Activated naive CD4-positive, alpha-beta T cell treated with anti-CD3 and anti-CD28 coated beads, Interleukin-2, amount 10 ng/mL, durations not matched to agents 7 days and 5 days (primary cell): ENCODE results near the gene FOXD1.

Source experiments
- CTCF ChIA-PET: fragments of 350-600 bp; sonication (Branson Sonifier 250); formaldehyde crosslinking; loops from one replicate; lab custom pipeline; 2021; ENCODE audit warnings: antibody characterized with exemption; lab: Charles Lee
- DNase-seq: peaks from one replicate; pipeline ENCODE4 v3.0.0-alpha.2; 2020
- H3K27ac Mint-ChIP-seq: one replicate; pipeline ENCODE4 v1.8.0; 2021; ENCODE audit warnings: mild to moderate bottlenecking, moderate library complexity, mixed read lengths
- H3K27me3 Mint-ChIP-seq: one replicate; pipeline ENCODE4 v1.8.0; 2021; ENCODE audit warnings: mild to moderate bottlenecking, mixed read lengths
- H3K36me3 Mint-ChIP-seq: one replicate; pipeline ENCODE4 v1.8.0; 2021; ENCODE audit warnings: mixed read lengths
- H3K4me1 Mint-ChIP-seq: one replicate; pipeline ENCODE4 v1.8.0; 2021; ENCODE audit warnings: mixed read lengths
- H3K4me3 Mint-ChIP-seq: one replicate; pipeline ENCODE4 v1.8.0; 2021; ENCODE audit warnings: mild to moderate bottlenecking, moderate library complexity, mixed read lengths
- H3K9me3 Mint-ChIP-seq: one replicate; pipeline ENCODE4 v1.8.0; 2021; ENCODE audit warnings: mixed read lengths

Gene FOXD1

DNA sequence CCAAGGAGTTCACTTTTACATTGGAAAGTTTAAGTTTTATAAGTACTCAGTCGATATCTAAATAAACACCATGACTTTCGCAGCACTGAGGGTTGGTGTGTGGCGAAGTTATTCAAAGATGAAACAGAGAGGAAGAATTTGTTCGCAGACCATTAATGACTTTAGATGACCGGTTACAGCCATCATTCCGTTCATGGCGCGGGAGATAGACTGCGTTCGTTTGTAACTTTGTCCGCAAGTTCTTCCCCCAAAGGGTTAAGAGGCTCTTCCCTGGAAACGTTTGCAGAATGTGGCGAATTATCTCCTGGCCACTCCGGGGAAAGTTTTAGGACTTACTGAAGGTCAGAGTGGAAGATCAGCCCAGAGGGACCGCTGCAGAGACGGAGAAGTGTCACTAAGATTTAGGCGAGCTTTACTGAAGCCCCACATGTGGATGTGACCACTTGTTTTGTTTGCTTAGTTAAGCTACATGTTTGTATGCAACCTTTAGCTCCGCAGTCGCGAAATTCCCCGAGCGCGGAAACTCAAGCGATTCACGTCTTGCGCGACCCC, 2.2 kb upstream of the FOXD1 start:
- CTCF ChIA-PET, result interaction anchor here (0.7 to 2.4 kb wide), 16 partner anchors 10 to 367 kb away, joined by 3 to 16 read pairs (median 4); no protein-coding TSS in a partner anchor
- H3K27me3 Mint-ChIP-seq, result peaks cover 80% of the 10 kb centered on the region
- no peak for DNase-seq
- peak overlapping the region; percentile 0 for H3K4me3 Mint-ChIP-seq
- peak overlapping the region; percentile 83 for H3K27ac Mint-ChIP-seq
- H3K4me1 Mint-ChIP-seq, result peaks cover 22% of the 10 kb centered on the region
- H3K9me3 Mint-ChIP-seq, result no peaks in the 10 kb centered on the region
- H3K36me3 Mint-ChIP-seq, result peaks cover 4% of the 10 kb centered on the region

DNA sequence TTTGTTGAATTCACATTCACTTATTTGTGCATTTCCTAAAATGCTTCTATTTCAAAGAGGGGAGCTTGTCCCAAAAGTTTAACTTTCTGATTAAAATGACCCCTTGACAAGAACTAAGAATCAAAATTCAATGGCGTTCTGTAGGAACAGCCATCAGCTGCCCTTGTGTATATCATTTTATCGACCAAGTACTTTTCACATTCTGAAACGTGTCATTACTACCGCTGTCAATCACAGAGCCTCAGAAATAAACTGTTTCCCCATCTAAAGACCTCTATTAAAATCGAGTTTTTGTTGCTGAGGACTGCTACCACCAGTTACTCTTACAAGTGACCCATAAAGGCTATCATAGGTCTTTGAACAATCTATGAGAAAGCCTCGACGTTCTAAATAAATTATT, 1.6 kb upstream of the FOXD1 start:
- CTCF ChIA-PET, result interaction anchor here (1.5 to 2.4 kb wide), 5 partner anchors 67 to 234 kb away, joined by 4 to 16 read pairs (median 4); no protein-coding TSS in a partner anchor
- peaks cover 85% of the 10 kb centered on the region for H3K27me3 Mint-ChIP-seq
- H3K36me3 Mint-ChIP-seq, result peaks cover 4% of the 10 kb centered on the region
- H3K4me3 Mint-ChIP-seq, result peak overlapping the region; percentile 5
- DNase-seq, result no peak
- no peaks in the 10 kb centered on the region for H3K9me3 Mint-ChIP-seq
- peak overlapping the region; percentile 37 for H3K27ac Mint-ChIP-seq
- peaks cover 22% of the 10 kb centered on the region for H3K4me1 Mint-ChIP-seq

DNA sequence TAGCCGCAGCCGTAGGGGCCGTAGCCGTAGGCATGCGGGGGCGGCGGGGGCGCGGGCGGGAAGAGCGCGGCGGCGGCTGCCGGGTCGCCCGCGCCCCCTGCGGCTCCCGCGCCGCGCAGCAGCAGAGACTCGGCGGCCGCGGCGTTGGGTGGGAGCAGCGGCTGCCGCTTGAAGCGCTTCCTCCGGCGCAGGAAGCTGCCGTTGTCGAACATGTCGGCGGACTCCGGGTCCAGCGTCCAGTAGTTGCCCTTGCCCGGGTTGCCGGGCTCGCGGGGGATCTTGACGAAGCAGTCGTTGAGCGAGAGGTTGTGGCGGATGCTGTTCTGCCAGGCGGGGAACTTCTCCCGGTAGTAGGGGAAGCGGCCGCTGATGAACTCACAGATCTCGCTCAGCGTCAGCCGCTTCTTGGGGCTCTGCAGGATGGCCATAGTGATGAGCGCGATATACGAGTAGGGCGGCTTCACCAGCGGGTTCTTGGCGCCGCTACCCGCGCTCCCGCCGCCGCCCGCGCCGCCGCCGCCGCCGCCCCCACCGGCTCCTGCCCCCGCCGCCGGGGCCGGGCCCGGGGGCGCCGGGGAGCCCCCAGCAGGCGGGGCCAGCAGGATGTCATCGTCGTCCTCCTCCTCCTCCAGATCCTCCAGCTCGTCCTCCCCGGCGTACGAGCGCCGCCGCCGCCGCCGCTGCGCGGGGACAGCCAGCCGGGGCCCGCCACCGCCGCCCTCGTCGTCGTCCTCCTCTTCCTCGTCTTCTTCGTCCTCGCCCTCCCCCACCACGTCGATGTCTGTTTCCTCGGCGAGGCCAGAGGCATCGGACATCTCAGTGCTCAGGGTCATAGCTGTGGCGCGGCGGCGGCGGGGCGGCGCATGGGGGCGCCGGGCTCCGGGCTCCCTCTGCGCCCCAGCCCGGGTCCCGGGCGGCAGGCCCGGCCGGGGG, 781 bp downstream of the FOXD1 start:
- DNase-seq, result peak; percentile 59
- H3K27me3 Mint-ChIP-seq, result peaks cover 92% of the 10 kb centered on the region
- peak overlapping the region; percentile 70 for H3K4me3 Mint-ChIP-seq
- CTCF ChIA-PET, result interaction anchor here (1.1 to 1.3 kb wide), 2 partner anchors 148 to 231 kb away, joined by 3 to 4 read pairs; no protein-coding TSS in a partner anchor
- H3K4me1 Mint-ChIP-seq, result peaks cover 25% of the 10 kb centered on the region
- H3K27ac Mint-ChIP-seq, result peak overlapping the region; percentile 80
- H3K36me3 Mint-ChIP-seq, result peaks cover 8% of the 10 kb centered on the region
- no peaks in the 10 kb centered on the region for H3K9me3 Mint-ChIP-seq

DNA sequence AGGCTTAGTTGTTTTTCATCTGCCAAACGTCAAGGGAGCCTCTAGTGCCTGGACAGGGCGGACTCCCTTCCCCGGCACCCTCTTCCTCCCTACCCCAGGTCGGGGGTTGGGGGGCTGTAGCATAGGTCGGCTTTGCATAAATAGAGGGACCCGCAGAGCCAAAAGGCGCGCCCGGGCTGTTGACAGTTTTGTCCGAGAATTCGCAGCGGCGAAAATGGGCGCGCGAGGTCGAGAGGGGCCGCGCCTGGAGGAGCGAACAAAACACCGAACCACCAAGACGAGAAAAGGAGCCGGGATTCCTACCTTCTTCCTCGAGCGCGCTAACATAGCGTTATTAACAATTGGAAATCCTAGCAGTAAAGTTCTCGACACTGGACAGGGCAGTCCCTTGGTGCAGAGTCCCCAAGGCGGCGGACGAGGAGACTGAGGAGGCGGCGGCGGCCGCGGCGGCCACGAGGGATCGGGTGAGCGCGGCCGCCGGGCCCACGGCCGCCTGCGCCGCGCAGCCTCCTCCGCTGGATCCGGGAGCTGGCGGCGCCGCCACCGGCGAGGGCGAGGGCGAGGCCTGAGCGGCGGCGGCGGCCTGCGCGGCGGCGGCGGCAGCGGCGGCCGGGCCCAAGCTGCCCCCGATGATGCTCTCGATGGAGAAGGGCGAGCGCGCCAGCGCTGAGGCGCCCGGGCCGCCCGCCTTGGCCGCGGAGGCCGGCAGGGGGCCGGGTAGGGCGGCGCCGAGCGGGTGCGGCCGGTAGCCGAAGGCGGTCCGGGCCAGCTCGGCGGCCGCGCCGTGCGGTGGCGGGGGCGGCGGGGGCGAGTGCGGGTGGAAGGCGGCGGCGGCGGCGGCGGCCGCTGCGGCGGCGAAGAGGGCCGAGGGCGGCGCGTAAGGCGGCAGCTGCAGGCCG, 1.7 kb downstream of the FOXD1 start:
- no peaks in the 10 kb centered on the region for H3K9me3 Mint-ChIP-seq
- H3K4me1 Mint-ChIP-seq, result peaks cover 25% of the 10 kb centered on the region
- DNase-seq, result no peak
- H3K27ac Mint-ChIP-seq, result peak overlapping the region; percentile 58
- H3K27me3 Mint-ChIP-seq, result peaks cover 92% of the 10 kb centered on the region
- CTCF ChIA-PET, result interaction anchor here (1.1 kb wide), 1 partner anchor 147 kb away, joined by 3 read pairs; no protein-coding TSS in a partner anchor
- H3K36me3 Mint-ChIP-seq, result peaks cover 8% of the 10 kb centered on the region
- peak overlapping the region; percentile 54 for H3K4me3 Mint-ChIP-seq

DNA sequence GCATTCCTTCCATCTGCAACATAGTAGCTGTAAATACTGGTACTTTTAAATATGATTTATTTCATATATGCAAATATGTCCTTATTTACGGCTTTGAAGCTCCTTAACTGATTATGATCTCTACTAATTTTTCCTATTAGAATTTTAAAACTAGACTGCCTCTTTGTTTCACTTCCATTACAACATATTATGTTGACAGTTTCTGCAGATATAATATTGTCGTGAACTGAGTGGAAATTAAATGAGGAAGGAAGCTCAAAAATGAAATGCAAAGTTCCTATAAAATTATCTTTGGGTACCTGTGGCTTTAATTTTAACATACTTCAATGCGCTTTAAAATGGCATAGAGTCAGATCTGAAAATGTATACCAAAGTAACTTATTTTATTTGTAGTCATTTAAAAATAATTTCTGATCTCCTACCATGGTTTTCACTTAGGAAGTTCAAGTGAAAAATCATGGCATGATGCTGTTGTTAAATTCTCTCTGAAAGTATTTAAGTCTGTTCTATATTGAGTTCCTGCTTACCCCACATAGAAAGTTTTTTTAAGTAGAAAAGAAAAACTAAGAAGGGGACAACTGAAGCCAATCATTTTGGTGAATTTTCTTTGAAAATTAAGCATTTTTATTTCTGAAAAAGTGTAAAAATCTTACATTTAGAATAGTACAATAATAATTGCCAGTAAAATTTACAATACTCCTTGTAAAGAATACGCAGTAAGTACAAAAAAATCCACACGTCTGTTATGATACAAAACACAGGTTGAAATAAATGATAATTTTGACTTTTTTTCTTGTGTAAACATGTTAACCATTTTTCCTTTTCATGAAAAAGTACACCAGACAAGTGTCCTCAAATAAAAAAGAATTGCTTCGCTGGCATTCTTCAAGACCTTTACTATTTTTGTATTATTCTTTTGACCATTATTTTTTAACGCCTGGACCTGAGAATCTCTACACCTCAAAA, 2.6 kb downstream of the FOXD1 start:
- no peak for DNase-seq
- H3K27ac Mint-ChIP-seq, result peak overlapping the region; percentile 58
- H3K36me3 Mint-ChIP-seq, result peaks cover 8% of the 10 kb centered on the region
- peak overlapping the region; percentile 54 for H3K4me3 Mint-ChIP-seq
- H3K9me3 Mint-ChIP-seq, result no peaks in the 10 kb centered on the region
- CTCF ChIA-PET, result no interaction called here
- H3K4me1 Mint-ChIP-seq, result peaks cover 24% of the 10 kb centered on the region
- H3K27me3 Mint-ChIP-seq, result peaks cover 92% of the 10 kb centered on the region

DNA sequence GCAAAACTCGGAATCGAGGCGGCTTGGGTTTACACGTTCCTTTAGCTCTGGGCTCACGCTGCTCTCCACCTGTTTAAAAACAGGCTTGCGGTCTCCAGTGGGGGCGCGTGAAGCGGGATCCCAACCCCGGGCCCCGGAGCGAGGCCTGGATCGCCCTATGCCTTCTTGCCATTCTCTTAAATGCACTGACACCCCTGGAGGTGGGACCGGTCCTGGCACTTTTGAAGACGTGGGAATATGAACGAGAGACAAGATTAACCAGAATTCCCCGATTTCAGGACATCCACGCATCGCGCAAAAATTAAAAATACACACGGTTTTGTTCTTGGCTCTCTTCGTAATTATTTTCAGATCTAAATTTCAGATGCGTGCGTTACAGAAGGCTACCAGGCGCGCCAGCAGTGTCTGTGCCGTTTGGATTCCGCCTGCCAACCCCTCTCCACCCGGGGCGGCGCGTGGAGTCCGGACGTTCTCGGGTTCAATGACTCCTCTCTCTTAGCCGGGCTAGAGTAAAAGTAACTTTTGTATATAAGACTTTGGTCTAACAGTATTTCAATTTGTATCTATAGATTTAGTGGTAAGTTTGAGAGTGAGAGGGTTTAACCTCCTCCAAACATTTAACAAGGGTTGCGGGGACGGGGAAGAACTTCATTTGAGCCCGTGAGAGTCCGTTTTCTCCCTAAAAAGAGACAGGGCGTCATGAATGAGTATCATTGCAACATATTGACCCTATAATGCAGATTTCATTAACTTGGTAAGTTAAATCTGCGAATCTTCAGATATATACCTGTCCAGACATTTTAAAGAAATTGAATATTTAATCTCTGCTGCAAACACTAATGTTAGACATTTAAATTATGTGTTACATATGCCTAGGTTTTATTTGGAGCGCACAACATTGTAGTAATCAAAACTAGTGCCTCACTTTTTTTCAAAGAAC, 3.8 kb downstream of the FOXD1 start:
- H3K27me3 Mint-ChIP-seq, result peaks cover 92% of the 10 kb centered on the region
- peak overlapping the region; percentile 84 for H3K27ac Mint-ChIP-seq
- CTCF ChIA-PET, result interaction anchor here (0.9 kb wide), 1 partner anchor 9 kb away, joined by 3 read pairs; no protein-coding TSS in a partner anchor

DNA sequence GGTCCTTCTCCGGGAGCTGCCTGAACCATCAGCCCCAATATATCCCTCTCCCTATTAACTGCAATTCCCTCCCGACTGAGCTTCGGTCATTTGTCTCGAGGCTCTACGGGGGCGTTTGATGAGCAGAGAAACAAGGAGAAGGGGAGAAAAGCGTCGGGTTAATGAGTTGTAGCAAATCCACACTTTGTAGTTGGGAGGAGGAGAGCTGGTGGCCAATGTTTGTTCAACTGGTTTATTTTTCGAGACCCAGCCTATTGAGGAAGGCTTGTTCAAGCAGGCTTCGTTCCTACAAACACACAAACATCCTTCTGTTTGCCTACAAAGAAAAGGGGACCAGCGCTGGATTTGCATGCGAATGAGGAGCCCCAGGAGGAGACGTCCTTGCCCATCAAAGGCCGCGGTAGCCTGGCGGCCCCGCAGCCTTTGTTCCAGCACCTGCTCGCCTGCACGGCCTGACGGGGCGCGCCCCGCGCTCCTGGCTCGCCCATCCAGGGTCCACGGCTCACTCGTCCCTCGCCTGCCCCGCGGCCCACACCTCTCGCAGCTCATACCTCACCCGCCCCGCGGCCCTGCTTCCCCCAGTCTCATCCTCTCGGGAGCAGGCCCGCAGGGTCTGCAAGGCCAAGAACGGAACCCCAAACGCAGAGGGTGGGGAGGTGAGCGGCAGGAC, 4.6 kb downstream of the FOXD1 start:
- no peak for DNase-seq
- no peaks in the 10 kb centered on the region for H3K9me3 Mint-ChIP-seq

More for the DNA sequence above, 3.8 kb downstream of the FOXD1 start:
- peaks cover 7% of the 10 kb centered on the region for H3K36me3 Mint-ChIP-seq
- H3K4me3 Mint-ChIP-seq, result no peak overlapping the region
- no peak for DNase-seq
- H3K9me3 Mint-ChIP-seq, result no peaks in the 10 kb centered on the region
- peaks cover 21% of the 10 kb centered on the region for H3K4me1 Mint-ChIP-seq

DNA sequence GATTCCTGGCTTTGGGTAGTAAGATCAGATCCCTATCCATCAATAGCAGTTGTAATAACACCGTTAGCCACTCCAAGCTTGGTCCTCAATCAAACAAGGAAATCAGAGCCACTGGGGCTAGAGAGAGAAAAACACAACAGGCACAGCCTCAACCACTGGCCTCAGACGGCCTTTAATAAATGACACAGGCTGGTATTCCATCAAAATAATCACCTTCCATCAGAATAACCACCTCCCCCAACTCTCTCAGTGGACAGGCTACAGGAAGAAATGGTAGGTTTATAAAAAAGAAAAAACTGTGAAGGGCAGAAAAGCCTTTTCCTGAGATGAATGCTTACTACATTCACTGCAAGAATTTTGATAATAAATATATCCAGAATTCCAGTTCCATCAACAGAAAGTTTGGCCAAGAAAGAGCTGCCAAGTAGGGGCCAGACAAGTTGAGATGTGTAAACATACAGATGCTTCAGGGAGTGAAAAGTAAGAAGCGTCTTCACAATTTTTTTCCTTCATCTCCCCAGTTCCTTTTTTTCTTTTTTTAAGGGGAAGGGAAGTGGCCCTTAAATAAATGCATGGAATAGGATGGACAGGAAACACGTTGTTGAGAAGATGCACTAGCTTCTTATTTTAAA, 5.5 kb downstream of the FOXD1 start:
- CTCF ChIA-PET, result interaction anchor here (0.9 kb wide), 1 partner anchor 55 kb away, joined by 4 read pairs; no protein-coding TSS in a partner anchor
- DNase-seq, result no peak
- no peaks in the 10 kb centered on the region for H3K9me3 Mint-ChIP-seq
- H3K27me3 Mint-ChIP-seq, result peaks cover 92% of the 10 kb centered on the region
- peaks cover 12% of the 10 kb centered on the region for H3K4me1 Mint-ChIP-seq
- no peak overlapping the region for H3K27ac Mint-ChIP-seq
- H3K4me3 Mint-ChIP-seq, result no peak overlapping the region
- H3K36me3 Mint-ChIP-seq, result peaks cover 4% of the 10 kb centered on the region

More for the DNA sequence above, 4.6 kb downstream of the FOXD1 start:
- Mint-ChIP-seq H3K27ac (peak overlapping the region; percentile 84), H3K4me3 (no peak overlapping the region), H3K36me3 (peaks cover 5% of the 10 kb centered on the region), H3K27me3 (peaks cover 92% of the 10 kb centered on the region), H3K4me1 (peaks cover 17% of the 10 kb centered on the region)
- CTCF ChIA-PET, result interaction anchor here (0.9 kb wide), 2 partner anchors 10 to 56 kb away, joined by 3 to 4 read pairs; no protein-coding TSS in a partner anchor

DNA sequence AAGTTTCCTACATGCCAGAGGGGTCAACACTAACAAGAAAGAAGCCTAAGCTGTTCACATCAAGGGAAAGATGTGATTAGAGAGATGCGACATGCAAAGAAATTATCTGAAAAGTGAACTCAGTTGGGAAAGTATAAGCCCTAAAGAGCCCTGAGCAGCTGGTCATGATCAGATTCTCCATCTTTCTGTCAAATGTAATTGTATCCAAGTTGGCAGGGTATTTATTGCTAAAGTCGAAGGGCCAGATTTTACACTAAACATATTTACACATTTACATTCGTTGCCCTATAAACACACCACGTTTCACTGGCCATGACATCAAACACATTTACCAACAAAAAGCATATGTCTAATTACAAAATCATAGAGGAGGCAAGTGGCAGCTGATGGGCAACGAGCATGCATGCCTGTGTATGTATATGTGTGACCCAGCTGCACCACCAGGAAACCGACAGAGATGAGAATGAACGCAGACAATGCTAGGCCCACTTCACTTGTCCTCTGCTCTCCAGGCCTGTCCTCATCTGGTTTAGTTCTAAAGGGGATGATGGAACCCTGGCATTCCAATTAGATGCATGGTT, 6.3 kb downstream of the FOXD1 start:
- no peak overlapping the region for H3K27ac Mint-ChIP-seq
- H3K4me1 Mint-ChIP-seq, result peaks cover 14% of the 10 kb centered on the region
- H3K4me3 Mint-ChIP-seq, result no peak overlapping the region
- peaks cover 92% of the 10 kb centered on the region for H3K27me3 Mint-ChIP-seq
- no peak for DNase-seq
- CTCF ChIA-PET, result no interaction called here
- peaks cover 4% of the 10 kb centered on the region for H3K36me3 Mint-ChIP-seq
- no peaks in the 10 kb centered on the region for H3K9me3 Mint-ChIP-seq

DNA sequence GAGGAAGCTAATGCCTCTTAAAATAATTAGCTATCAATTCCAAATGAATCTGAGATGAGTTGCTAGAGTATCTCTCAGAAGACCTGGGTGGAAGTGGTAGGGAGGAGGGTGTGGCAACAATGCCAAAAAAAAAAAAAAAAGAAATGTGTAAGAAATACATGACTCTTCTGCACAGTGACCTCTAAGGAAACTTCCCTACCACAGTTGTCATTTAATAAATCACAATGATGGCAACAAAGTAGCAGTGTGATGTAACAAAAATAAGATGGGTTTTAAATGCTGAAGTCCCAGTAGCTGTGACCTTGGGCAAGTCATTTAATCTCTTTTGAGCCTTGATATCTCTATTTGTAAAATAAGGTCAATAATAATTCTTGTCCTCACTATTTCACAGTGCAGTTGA, 7.2 kb downstream of the FOXD1 start:
- Mint-ChIP-seq H3K9me3 (no peaks in the 10 kb centered on the region), H3K27me3 (peaks cover 97% of the 10 kb centered on the region), H3K4me3 (no peak overlapping the region), H3K36me3 (peaks cover 4% of the 10 kb centered on the region), H3K27ac (no peak overlapping the region), H3K4me1 (peaks cover 13% of the 10 kb centered on the region)
- CTCF ChIA-PET, result no interaction called here
- DNase-seq, result no peak

DNA sequence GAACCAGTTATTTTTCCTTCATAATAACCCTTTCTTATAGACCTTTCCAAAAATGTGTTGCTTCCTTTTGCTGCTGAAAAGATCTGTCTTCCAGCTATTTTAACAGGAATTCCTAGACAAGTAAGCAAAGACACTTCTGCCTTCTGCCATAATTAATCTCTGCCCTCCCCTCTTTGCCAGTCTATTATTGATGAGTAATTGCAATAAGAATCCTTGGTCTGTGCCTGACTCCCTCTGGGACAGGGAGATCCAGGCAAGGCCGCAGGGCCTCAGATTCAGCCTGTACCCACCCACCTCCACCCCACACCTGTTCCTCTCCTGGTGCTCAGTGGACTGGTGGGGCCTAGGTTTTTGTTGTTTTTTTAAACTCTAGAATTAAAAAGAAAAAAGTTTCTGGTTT, 8.3 kb downstream of the FOXD1 start:
- no peak for DNase-seq
- Mint-ChIP-seq H3K27ac (no peak overlapping the region), H3K27me3 (peaks cover 100% of the 10 kb centered on the region), H3K4me3 (no peak overlapping the region), H3K4me1 (peaks cover 15% of the 10 kb centered on the region), H3K36me3 (peaks cover 7% of the 10 kb centered on the region), H3K9me3 (no peaks in the 10 kb centered on the region)
- CTCF ChIA-PET, result no interaction called here
